ENCODE data around the gene USF3. TPM values are rescaled to one million over a fixed set of nuclear protein-coding genes. Genes with fewer than 3 reads are reported as not detected.

The USF3 gene
- total RNA-seq, 2 donors from 2014 or later: 22.2 to 25.3 TPM

DNA sequence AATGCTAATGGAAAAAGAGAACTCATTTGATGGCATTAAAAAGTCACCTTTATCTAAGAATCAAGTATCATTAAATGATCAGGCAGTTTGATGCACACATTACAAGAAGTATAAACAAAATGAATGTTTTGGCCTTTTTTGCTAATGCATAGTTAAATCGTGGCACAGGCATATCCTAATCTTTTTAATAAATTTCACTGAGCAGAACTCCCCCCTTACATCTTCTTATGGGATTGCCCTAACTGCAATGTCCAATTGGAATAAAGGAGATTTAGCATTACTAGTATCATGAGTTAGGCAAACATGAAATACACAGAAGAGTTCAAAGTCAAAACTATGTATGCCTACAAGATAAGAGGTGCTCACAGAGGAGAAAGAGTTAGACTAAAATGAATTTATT is 32.7 kb downstream of the USF3 start:
- H3K9me3 ChIP-seq: no peaks in the 10 kb centered on the region
- TF ChIP-seq CTCF (IDR thresholded peaks at IDR 0.05): no peak
- no peak for TF ChIP-seq POLR2A (IDR thresholded peaks at IDR 0.05)
- TF ChIP-seq POLR2AphosphoS5 (IDR thresholded peaks at IDR 0.05): no peak
- H3K36me3 ChIP-seq: no peaks in the 10 kb centered on the region
- WGBS: 26% methylated on average over 1 of the region's 1 CpG
- H3K4me1 ChIP-seq (replicated peaks): no peaks in the 10 kb centered on the region
- H3K27me3 ChIP-seq (replicated peaks; ENCODE audit: insufficient read depth): no peaks in the 10 kb centered on the region
- no peak for DNase-seq (ENCODE audit: low spot score)
- no peak overlapping the region for H3K4me3 ChIP-seq
- intact Hi-C loops (cut with DNase I): loop anchor here (5.0 kb wide), 1 partner anchor 34 kb away; the partner anchor contains the start of gene USF3
- no peak overlapping the region for H3K27ac ChIP-seq

- no peaks in the 10 kb centered on the region for H3K4me1 ChIP-seq (replicated peaks)
- H3K36me3 ChIP-seq: no peaks in the 10 kb centered on the region
- TF ChIP-seq POLR2A (IDR thresholded peaks at IDR 0.05) (no peak), POLR2AphosphoS5 (IDR thresholded peaks at IDR 0.05) (no peak), CTCF (IDR thresholded peaks at IDR 0.05) (no peak)
- no peak overlapping the region for H3K4me3 ChIP-seq
- no peaks in the 10 kb centered on the region for H3K27me3 ChIP-seq (replicated peaks; ENCODE audit: insufficient read depth)
- H3K9me3 ChIP-seq: no peaks in the 10 kb centered on the region
- 76% methylated on average over 3 of the region's 3 CpGs for WGBS
- intact Hi-C loops (cut with DNase I): loop anchor here (5.0 kb wide), 1 partner anchor 34 kb away; the partner anchor contains the start of gene USF3
- no peak overlapping the region for H3K27ac ChIP-seq
- DNase-seq (ENCODE audit: low spot score): no peak
Observed at GRCh38 chr3:113663324-113663750, 33.1 kb downstream of the USF3 start.

GRCh38 chr3:113662824-113663223 is 33.6 kb downstream of the USF3 start:
- H3K4me3 ChIP-seq: no peak overlapping the region
- TF ChIP-seq POLR2AphosphoS5 (IDR thresholded peaks at IDR 0.05): no peak
- TF ChIP-seq CTCF (IDR thresholded peaks at IDR 0.05): no peak
- no peak for TF ChIP-seq POLR2A (IDR thresholded peaks at IDR 0.05)
- H3K27me3 ChIP-seq (replicated peaks; ENCODE audit: insufficient read depth): no peaks in the 10 kb centered on the region
- H3K9me3 ChIP-seq: no peaks in the 10 kb centered on the region
- intact Hi-C loops (cut with DNase I): loop anchor here (5.0 kb wide), 1 partner anchor 34 kb away; the partner anchor contains the start of gene USF3
- no peak for DNase-seq (ENCODE audit: low spot score)
- H3K4me1 ChIP-seq (replicated peaks): no peaks in the 10 kb centered on the region
- H3K36me3 ChIP-seq: no peaks in the 10 kb centered on the region
- no peak overlapping the region for H3K27ac ChIP-seq
- WGBS: 37% methylated on average over 1 of the region's 1 CpG

GRCh38 chr3:113660896-113661295 is 35.5 kb downstream of the USF3 start:
- no peak overlapping the region for H3K4me3 ChIP-seq
- no peaks in the 10 kb centered on the region for H3K27me3 ChIP-seq (replicated peaks; ENCODE audit: insufficient read depth)
- H3K27ac ChIP-seq: no peak overlapping the region
- H3K36me3 ChIP-seq: no peaks in the 10 kb centered on the region
- H3K9me3 ChIP-seq: no peaks in the 10 kb centered on the region
- no peak for DNase-seq (ENCODE audit: low spot score)
- H3K4me1 ChIP-seq (replicated peaks): no peaks in the 10 kb centered on the region
- TF ChIP-seq CTCF (IDR thresholded peaks at IDR 0.05) (no peak), POLR2A (IDR thresholded peaks at IDR 0.05) (no peak), POLR2AphosphoS5 (IDR thresholded peaks at IDR 0.05) (no peak)
- intact Hi-C loops (cut with DNase I): loop anchor here (5.0 kb wide), 1 partner anchor 36 kb away; the partner anchor contains the start of gene USF3
- 78% methylated on average over 4 of the region's 4 CpGs for WGBS

- Histone ChIP-seq H3K4me1 (replicated peaks) (no peaks in the 10 kb centered on the region), H3K4me3 (no peak overlapping the region), H3K27ac (no peak overlapping the region), H3K9me3 (no peaks in the 10 kb centered on the region), H3K36me3 (no peaks in the 10 kb centered on the region), H3K27me3 (replicated peaks; ENCODE audit: insufficient read depth) (no peaks in the 10 kb centered on the region)
- TF ChIP-seq POLR2A (IDR thresholded peaks at IDR 0.05) (no peak), POLR2AphosphoS5 (IDR thresholded peaks at IDR 0.05) (no peak)
- whole genome bisulfite sequencing: 97% methylated on average over 2 of the region's 2 CpGs
- no peak for DNase-seq (ENCODE audit: low spot score)
- intact Hi-C loops (cut with DNase I): loop anchor here (5.0 kb wide), 1 partner anchor 37 kb away; the partner anchor contains the start of gene USF3
Observed at GRCh38 chr3:113660458-113660857, 36.0 kb downstream of the USF3 start.
